ENCODE data around the gene TTLL11. TPM values are rescaled to one million over a fixed set of nuclear protein-coding genes. Genes with fewer than 3 reads are reported as not detected.

TTLL11 gene
- total RNA-seq, 1 donor from 2014 or later: 23.9 TPM

DNA sequence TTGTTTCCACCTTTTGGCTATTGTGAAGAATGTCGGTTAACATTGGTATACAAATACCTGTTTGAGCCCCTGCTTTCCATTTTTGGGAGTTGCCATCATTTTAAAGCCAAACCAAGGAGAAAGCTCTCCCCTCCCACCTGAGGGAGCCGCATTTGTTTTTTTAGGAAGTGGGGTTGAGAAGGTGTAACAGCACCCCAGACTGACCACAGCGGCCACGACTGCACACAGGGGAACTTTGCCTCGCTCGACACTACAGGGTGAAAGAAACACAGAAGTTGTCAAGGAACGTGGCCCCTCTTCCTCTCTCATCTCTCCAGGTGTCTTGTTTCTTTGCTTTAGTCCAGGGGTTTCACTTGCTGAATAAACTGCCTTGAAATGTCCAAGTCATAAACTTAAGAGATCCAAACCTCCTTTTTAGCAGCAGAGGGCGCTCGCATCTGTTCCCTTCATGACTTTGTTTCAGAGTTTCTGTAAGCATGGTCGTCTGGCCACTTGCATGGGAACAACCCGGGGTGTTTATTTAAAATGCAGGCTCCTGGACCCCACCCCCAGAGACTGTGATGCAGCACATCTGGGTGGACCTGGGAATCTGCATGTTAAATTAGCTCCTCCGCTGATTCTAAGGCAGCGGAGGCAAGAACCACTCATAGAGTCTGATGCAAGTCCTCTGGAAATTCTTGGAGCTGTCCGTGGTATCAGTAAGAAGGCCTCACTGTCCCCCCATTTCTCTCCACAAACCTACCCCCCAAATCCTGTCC lies 2.1 kb upstream of the TTLL11 start:
- peaks cover 9% of the 10 kb centered on the region for H3K9me3 Mint-ChIP-seq (ENCODE audit: unreplicated experiment)
- TF ChIP-seq, protein P1, sequence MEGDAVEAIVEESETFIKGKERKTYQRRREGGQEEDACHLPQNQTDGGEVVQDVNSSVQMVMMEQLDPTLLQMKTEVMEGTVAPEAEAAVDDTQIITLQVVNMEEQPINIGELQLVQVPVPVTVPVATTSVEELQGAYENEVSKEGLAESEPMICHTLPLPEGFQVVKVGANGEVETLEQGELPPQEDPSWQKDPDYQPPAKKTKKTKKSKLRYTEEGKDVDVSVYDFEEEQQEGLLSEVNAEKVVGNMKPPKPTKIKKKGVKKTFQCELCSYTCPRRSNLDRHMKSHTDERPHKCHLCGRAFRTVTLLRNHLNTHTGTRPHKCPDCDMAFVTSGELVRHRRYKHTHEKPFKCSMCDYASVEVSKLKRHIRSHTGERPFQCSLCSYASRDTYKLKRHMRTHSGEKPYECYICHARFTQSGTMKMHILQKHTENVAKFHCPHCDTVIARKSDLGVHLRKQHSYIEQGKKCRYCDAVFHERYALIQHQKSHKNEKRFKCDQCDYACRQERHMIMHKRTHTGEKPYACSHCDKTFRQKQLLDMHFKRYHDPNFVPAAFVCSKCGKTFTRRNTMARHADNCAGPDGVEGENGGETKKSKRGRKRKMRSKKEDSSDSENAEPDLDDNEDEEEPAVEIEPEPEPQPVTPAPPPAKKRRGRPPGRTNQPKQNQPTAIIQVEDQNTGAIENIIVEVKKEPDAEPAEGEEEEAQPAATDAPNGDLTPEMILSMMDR (IDR thresholded peaks at IDR 0.05; ENCODE audit: partially characterized antibody, unreplicated experiment): peak; percentile 60
- H3K27me3 Mint-ChIP-seq (ENCODE audit: unreplicated experiment): peaks cover 7% of the 10 kb centered on the region
- no peak overlapping the region for H3K27ac Mint-ChIP-seq (ENCODE audit: unreplicated experiment)
- H3K4me3 Mint-ChIP-seq (ENCODE audit: unreplicated experiment): no peak overlapping the region
- peak; percentile 60 for DNase-seq
- H3K36me3 Mint-ChIP-seq (ENCODE audit: unreplicated experiment): no peaks in the 10 kb centered on the region
- peaks cover 14% of the 10 kb centered on the region for H3K4me1 Mint-ChIP-seq (ENCODE audit: low read depth, unreplicated experiment)

DNA sequence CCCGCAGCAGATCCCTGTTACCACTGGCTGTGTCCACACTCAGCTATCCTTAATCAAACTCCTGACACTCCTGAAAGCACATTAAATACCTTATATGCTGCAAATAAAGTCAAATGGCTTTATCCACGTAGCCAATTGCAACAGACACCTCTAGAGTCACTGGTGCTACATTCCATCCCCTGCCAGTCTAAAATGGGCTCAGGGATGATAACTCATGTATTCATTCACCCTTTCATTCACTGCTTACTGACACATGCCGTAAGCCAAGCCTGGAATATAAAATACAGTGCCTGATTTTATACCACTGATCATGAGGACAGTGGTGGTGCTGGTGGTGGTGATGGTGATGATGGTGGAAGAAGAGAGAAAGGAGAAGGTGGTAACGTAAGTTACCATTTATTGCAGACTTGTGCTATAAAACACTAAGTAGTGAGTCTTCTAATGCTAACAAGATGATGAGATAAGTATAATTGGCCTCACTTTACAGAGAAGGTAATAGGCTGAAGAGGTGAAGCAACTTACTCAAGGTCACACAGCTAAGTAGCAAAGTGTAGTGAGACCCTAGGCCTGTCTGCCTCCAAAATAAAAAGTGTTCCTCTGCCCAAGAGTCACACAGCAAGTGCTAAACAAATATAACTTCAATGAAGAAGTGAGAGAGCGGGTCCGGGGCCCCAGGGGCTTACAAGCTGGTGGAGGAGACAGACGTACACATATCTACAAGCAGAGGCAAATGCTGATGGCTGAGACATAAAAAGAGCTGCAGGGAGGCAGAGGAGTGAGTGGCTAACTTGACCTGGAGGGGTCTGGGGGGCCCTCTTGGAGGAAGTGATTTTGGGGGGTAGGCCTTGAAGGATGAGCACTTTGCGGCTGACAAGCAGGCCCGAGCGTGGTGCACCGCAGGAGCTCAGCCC lies 1.2 kb downstream of the TTLL11 start:
- TF ChIP-seq, protein P1 (IDR thresholded peaks at IDR 0.05; ENCODE audit: partially characterized antibody, unreplicated experiment): no peak
- Mint-ChIP-seq H3K4me3 (ENCODE audit: unreplicated experiment) (peak overlapping the region; percentile 92), H3K27me3 (ENCODE audit: unreplicated experiment) (peaks cover 7% of the 10 kb centered on the region), H3K9me3 (ENCODE audit: unreplicated experiment) (peaks cover 9% of the 10 kb centered on the region), H3K4me1 (ENCODE audit: low read depth, unreplicated experiment) (peaks cover 24% of the 10 kb centered on the region), H3K27ac (ENCODE audit: unreplicated experiment) (peak overlapping the region; percentile 65), H3K36me3 (ENCODE audit: unreplicated experiment) (no peaks in the 10 kb centered on the region)
- DNase-seq: no peak

DNA sequence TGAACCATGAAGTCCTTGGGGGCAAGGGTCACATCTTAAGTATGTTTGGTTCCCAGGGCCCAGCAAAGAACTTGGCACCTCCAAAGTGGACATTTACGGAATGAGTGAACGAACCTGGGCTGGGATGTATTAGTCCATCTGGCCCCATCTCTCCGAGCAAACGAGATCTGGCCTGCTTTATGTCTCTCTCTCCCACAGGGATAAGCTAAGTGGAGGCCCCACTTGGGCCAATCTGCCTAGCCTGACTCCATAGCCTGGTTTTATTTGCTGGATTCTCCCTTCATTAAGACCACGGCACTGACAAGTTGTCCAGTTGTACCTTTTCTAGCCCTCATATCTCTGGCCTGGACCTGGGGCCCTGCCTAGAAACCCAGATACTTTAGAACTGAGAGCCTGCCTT lies 2.1 kb downstream of the TTLL11 start:
- DNase-seq: no peak
- peak overlapping the region; percentile 57 for H3K27ac Mint-ChIP-seq (ENCODE audit: unreplicated experiment)
- peaks cover 30% of the 10 kb centered on the region for H3K4me1 Mint-ChIP-seq (ENCODE audit: low read depth, unreplicated experiment)
- H3K9me3 Mint-ChIP-seq (ENCODE audit: unreplicated experiment): peaks cover 9% of the 10 kb centered on the region
- peak overlapping the region; percentile 92 for H3K4me3 Mint-ChIP-seq (ENCODE audit: unreplicated experiment)
- no peaks in the 10 kb centered on the region for H3K36me3 Mint-ChIP-seq (ENCODE audit: unreplicated experiment)
- peaks cover 4% of the 10 kb centered on the region for H3K27me3 Mint-ChIP-seq (ENCODE audit: unreplicated experiment)
- TF ChIP-seq, protein P1 (IDR thresholded peaks at IDR 0.05; ENCODE audit: partially characterized antibody, unreplicated experiment): no peak

DNA sequence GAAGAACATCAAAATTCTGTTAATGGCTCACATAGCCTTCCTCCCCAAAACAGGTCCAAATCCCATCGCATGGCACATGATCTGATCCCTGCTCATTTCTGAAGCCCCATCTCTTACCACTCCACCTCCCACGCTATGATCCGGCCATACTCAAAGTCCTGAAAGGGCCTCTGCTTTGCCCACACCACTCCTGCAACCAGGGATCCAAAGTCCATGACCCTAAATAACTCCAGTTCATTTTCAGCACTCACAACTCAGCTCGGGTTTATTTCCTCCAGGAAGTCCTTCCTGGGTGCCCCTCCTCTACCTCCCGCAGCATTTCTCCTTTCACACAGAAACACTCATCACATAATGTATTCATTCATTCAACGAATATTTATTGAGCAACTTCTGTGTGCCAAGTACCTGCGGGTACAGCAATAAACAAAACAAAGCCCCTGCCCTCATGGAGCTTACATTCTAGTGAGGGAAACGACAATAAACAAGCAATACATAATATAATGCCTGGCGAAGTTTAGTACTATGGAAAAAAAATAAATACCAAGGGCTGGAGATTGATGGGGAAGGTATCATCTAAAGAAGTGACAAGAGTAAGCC lies 2.7 kb downstream of the TTLL11 start:
- Mint-ChIP-seq H3K4me3 (ENCODE audit: unreplicated experiment) (peak overlapping the region; percentile 92), H3K36me3 (ENCODE audit: unreplicated experiment) (no peaks in the 10 kb centered on the region), H3K4me1 (ENCODE audit: low read depth, unreplicated experiment) (peaks cover 30% of the 10 kb centered on the region), H3K27me3 (ENCODE audit: unreplicated experiment) (peaks cover 4% of the 10 kb centered on the region), H3K9me3 (ENCODE audit: unreplicated experiment) (peaks cover 9% of the 10 kb centered on the region), H3K27ac (ENCODE audit: unreplicated experiment) (no peak overlapping the region)
- DNase-seq: no peak
- TF ChIP-seq, protein P1 (IDR thresholded peaks at IDR 0.05; ENCODE audit: partially characterized antibody, unreplicated experiment): no peak

Data from glutamatergic neuron (in vitro differentiated cells).